ENCODE data around the gene IFIT3.

IFIT3 gene

DNA sequence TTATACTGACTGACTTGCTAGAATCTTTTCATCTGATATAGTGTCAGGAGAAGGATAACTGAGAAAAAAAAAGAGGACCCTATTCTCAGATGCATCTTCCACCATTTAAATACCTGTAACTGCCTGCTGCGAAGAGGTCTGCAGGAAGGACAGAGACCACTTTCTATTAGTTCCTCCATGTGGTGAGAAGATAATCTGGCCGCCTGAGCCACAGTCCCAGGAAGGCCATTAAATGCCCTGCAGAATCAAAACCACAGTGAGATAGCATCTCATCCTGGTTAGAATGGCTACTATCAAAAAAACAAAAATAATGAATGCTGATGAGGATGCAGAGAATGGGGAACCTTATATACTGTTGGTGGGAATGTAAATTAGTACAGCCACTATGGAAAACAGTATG, 30.2 kb downstream of the IFIT3 start:
- DNase-seq (ENCODE audit: low spot score): no peak

DNA sequence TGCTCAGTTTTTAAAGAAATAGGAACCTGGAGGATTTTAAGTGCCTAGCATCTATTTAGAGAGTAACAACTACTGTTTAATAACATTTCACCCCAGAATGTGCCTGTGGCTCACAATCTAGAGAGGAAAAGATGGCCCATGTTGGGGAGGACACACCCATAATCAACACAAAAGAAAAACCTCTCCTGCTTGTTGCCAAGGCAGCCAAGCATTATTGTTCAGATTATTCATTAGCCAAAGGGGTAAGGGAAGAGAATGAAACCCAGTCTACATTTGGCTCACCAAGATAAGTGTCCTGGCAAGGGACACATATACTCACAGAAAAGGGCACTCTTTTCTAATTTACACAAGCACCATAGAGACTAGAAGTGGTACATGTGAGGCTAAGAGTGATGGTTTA, 32.4 kb downstream of the IFIT3 start:
- DNase-seq (ENCODE audit: low spot score): no peak

DNA sequence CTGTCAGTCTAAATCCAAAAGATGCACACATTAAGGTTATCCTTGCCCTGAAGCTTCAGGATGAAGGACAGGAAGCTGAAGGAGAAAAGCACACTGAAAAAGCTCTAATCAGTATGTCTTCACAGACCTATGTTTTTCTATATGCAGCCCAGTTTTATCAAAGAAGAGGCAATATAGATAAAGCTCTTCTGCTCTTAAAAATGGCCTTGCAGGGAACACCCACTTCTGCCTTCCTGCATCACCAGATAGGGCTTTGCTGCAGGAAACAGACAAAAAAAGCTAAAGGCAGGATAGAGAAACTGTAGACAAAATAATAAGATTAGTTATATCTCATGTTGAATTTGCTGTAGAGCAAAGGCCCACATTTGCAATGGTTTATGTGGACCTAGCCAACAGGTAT, 35.1 kb downstream of the IFIT3 start:
- peak; percentile 36 for DNase-seq (ENCODE audit: low spot score)

DNA sequence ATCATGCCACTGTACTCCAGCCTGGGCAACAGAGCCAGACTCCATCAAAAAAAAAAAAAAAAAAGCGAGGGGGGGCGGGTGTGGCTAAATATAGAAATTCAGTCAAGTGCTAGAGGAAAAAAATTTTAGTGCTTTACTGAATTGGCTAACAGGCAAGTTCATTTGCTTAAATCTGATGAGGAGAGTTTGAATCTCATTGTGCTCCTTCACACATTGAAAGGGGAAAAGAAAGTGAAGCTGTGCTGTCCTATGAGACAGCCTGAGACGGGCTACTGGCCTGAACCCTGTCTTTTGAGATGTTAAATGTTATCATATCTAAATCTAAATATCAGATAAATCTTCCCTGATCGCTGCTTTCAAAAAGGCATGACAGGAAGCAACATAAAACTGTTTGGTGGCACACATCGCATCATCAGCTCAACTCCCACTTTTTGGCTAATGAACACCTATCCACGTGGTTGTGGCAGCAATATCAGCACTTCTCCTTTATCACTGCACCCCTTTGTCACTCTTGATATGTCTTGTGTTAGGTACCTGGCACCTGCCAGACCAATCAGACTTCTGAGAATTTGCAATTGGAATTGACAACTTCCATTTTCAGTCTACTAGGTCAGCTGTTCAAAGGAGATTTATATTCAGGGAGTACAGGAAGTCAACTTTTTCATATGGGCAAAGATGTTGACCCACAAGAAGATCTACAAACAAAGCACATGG, 36.1 kb downstream of the IFIT3 start:
- no peak for DNase-seq (ENCODE audit: low spot score)

DNA sequence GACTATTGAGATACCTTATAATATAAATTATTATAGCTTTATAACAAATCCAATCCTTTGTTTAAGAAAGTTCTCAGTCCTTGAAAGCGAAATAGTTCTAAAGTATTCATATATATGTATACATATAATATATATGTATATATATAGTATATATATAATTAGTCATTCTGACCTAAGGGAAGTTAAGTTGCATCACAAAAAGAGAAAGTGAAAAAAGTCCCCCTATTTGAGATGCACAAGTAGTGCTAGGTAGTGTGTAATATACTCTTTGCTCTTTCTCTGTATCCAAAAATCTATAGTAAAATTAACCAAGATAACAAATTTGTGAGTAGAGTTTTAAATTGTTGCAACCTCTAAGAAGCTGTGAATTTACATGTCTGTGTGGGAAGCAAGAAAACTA, 36.7 kb downstream of the IFIT3 start:
- DNase-seq (ENCODE audit: low spot score): no peak

DNA sequence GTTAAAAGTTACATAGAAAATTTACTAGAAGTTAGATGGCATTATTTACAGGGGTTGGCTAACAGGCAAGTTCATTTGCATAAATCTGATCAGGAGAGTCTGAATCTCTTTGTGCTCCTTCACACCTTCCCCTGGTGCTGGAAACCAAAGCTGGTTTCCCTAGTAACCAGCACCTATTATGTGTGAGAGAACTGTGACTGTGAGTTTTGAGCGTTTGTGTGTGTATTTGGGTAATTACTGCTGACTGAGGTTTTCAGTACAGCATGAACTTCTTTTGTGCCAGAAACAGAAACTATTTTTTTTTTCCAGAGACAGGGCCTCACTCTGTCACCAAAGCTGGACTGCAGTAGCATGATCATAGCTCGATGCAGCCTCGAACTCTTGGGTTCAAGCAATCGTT, 39.7 kb downstream of the IFIT3 start:
- no peak for DNase-seq (ENCODE audit: low spot score)

DNA sequence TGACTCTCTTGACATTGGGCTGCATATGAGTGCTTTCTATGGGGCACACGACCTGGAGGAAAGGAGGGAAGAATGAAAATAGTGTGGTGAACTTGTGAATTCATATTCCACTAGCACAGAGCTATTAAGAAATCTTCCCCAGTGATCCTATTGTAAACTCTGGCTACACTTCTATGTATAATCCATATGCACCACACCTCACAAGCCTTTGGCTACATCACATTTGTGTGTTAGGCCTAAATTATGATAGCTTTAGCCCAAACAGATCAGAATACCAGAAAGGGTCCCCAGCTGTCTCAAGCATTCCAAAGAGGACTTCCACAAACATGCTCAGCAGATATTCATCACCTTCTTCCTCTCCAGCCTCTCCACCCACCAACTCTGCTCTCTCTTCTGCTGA, 40.3 kb downstream of the IFIT3 start:
- DNase-seq (ENCODE audit: low spot score): no peak

DNA sequence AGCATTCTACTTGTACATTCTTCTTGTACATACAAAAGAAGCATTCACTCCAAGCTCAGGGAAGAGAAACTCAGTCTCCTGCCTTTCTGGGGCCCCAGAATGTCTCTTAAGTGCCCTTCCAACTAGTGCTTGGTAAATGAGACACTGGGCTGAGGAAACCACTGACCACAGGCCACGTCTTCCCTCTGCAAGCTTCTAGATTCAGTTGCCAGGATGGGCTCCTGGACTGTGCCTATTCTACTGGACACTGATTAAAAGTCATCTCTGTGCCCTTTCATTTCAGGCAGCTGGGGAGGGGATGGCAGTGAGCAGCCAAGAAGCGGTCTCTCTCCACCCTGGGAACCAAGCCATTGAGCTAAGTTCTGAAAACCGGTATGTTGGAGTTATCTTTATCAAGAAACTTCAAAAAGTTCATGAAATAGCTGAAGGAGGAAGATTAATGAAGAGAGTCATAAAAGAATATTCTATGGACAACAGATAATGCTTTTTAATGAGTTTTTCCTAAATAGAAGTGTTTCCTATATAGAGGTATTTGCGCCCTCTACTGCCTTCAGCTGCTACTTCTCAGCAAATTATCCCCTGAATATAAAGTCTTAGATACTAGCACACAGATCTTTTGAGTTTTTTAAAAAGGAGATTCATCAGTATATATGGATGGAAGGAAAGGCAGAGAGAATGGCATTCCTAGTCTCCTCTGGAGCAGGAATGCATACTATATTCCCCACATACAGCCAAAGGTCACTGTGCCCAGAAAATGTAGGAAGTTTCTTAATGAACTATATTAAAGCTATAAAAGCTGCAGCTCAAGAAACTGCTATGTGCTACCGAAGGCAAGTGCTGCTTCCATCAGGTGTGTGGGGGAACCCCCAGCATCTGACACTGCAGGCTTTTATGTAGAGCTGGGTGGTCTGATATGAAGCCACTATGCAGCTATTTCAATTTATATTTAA, 41.6 kb downstream of the IFIT3 start:
- peak; percentile 61 for DNase-seq (ENCODE audit: low spot score)

DNA sequence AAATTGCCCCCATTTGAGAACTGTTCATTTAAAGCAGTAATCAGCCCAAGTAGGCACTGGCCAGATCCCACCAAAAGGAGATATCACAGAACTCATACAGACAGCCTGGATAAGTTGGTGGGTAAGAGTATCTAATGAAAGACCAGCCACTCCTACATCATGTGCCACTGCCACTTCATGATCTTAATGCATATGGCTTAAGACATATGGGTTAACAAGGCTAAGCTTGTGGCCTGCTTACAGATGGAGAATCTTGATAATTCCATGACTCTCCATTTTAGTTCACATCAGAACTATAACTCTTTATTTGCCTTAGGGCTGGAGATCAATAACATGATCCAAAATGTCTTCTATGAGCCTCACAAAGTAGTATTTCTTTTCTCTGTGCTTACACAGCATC, 43.3 kb downstream of the IFIT3 start:
- peak; percentile 50 for DNase-seq (ENCODE audit: low spot score)

DNA sequence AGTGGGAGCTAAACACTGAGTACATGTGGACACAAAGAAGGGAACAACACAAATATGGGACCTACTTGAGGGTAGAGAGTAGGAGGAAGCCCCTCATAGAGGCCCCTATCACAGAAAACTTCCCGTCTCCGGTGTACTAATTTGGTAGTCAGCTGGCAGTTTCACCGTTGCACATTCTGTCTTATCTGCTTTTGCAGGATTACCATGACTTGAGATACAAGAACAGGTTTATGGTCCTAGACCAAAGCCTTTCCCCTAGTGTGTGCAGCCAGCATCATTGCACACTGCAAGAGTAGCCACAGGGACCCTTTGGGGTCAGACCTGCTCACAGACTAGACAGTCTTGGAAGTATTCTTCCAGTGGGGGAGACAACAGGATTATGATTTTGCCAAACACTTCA, 44.2 kb downstream of the IFIT3 start:
- peak; percentile 64 for DNase-seq (ENCODE audit: low spot score)

DNA sequence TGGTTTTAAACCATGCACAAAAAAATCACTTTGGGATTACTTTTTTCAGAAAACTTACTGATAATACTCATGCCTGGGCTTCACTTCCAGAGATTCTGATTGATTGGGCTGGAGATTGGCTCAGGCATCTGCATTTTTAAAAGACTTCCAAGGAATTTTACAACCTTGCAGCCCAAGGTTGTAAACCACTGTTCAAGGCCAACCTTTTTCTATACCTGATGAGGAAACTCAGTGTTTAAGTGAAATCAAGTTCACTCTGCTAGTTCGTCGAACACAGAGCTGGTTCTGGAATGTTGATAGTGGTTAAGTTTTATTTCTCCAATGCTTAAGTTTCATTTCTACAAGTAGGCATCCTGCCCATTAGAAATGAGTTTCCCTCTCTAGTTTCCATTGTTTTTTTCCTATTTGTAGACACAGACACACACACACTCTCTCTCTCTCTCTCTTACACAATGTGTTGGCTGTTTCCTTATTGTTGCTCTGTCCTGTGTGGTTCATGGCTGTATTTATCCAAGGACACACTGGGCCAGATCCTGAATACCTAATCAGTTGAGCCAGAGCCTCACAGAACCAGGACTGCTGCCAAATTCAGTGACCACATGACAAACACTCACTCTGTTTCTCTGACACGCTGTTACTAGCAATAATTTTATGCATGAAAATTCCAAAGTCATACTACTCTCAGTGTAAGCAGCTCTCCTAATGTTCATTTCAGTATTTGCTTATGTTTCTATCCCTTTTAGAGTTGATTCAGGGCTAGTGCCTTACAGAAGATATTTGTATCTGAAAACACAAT, 46.3 kb downstream of the IFIT3 start:
- peak; percentile 92 for DNase-seq (ENCODE audit: low spot score)

DNA sequence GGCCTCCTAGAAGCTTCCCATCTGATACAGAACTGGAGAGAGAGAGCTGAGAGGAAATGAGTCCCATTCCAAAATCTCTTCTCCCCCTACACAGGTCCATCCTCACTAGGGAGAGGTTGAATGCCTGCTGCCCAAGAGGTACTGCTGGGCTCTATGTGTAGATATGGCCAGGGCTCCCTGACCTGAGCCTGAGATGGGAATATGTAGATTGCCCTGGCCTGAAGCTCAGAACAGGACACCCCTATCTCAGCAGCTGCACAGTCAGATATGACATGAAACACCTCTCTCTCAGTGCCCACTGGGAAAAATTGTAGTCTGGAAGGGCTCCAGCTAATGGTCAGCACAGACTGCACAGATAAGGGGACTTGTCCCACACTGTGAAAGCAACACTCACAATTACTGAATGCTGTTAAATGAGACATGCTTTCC, 46.9 kb downstream of the IFIT3 start:
- peak; percentile 85 for DNase-seq (ENCODE audit: low spot score)

DNA sequence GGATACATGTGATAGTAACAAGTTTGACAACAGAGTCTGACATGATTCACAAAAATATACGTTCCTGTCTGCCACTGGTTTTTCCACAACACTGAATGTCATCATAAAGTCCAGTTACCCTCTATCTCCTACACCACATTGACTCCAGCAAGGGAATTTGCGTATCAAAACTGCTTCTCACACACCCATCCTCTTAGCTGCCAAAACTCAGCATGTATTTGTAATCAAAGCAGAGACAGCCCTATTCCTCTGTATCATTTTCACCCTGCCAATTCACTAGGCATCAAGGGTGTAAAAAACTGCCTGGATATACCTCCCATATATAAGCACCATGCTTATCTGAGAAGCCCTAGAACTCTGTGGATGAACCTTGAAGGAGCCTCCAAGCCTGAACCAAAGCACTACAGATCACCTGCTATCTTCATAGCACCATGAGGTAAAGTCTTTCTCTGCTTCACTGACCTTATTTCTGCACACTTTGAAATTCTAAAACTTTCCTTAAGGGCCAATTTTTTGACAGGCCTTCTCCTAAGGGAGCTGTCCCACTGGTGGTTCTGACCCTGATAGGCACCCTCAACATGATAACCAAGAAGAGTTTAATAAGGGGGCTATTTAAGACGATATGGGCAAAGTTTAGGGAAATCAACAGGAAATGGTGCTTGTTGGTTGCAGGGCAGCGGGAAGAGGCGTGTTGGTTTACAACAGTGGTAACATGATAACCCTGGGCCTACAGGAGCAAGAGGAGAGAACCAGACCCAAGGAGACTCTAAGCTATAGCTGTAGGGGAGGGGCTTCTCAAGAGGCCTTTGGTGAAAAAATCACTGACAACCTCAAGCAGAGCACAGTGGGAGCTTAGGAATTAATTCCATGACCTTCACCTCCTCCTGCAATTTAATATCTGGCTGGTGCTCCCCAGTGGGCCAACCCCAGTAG, 50.2 kb downstream of the IFIT3 start, which contains the start of gene IFIT1B:
IFIT1B (plus strand) TSS at position 352 of the 933 bp plus-strand sequence; CDS start at position 432, 80 bp downstream.
- DNase-seq (ENCODE audit: low spot score): peak; percentile 89

DNA sequence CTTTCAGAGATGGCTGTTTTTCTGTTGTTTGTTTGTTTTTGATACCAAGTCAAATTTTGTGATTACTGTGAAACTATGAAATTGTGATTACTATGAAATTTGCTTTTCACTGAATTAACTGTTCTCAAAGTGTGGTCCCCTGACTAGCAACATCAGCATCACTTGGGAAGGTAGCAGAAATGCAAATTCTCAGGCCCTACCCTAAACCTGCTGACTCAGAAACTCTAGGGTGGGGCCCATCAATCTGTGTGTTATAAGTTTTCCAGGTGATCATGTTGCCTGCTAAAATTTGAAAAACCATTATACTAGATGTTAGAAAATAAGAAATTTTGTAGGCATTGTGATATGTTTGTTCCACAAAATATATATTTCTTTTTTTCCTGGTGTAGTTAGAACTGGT, 51.3 kb downstream of the IFIT3 start:
- DNase-seq (ENCODE audit: low spot score): peak; percentile 59

DNA sequence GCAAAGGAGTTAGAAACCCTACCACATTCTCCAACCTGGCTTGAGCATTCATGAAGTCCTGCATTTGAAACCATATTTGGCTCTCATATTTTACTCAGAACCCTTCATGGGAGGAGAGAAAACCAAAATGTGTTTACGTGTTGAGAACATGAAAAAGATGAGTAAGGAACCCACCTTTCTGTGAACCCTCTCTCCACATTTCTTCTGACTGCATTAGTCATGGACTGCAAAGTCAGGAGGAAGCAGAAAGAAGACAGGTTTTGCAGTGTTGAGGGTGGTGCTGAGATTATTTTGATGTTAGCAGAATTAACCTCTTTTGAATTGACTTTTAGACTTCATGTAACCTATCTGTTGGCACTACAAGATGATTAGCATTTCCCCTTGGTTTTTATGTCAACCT, 55.0 kb downstream of the IFIT3 start:
- DNase-seq (ENCODE audit: low spot score): no peak

DNA sequence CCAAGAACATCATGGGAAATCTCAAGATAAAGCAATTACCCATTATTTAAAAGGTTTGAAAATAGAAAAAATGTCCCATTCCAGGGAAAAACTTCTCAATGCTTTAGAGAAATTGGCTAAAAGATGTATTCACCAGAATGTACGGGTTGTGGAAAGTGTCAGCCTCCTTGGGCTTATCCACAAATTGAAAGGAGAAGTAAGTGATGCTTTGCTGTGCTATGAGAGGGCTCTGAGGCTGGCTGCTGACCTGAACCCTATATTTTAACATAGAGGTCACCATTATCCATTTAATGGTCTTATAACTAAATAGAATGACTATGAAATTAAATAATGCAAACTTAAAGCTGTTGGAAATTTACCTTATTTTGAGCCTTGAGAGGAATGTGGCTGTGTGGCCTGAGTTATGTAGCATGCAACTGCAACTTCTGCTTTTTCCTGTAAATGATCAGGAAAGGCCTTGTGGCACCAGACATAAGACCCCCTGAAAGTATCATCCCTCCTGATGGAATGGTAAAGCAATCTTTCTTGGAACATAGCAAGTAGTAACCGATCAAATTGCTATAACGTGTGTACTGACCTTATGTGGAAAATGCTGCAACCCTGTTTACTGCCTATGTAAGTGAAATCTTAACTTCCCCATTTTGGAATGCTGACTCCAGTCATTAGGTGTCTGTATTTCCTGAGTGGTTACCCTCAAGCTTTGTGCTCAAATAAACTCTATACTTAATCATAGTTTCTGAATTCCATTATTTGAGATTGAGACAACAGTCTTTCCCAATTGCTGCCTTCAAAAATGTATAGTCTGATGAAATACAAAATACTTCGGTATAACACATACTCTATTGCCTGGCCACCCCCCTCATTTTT, 56.9 kb downstream of the IFIT3 start:
- no peak for DNase-seq (ENCODE audit: low spot score)

DNA sequence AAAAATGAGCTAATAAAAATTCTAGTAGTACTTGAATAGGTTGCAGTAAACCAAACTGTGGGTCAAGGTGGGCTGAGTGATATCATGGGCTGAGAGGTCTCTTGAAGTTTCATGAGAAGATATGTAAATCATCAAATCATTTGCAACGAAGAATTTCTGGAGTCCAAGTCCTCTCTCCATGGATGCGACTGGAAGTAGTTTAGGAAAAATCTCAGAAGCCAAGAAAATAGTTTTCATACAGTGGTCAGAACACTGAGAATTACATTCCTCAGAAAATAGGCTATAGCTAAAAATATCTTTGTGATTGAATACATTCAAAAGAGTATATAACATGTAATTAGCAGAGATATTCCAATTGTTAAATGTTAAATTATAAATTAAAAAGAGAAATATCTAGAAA, 61.0 kb downstream of the IFIT3 start:
- no peak for DNase-seq (ENCODE audit: low spot score)

DNA sequence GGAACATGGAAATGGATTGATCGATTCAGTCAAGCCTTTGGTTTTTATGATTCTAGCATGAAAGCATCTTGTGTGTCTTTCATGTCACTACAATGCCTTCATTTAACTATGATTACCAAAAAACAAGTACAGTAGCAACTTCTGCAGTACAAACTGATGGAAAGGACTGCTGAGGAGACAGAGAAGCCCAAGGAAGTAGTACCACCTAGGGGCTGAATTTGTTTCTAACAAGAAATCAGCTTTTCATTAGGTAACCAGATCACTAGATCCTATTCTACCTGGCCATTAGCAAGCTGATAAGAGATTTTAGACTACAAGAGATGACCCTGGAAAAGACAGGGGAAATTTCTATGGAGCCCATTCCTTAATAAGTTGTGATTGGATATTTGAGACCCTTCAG, 61.5 kb downstream of the IFIT3 start:
- peak; percentile 63 for DNase-seq (ENCODE audit: low spot score)

All from hematopoietic multipotent progenitor cell treated with erythropoietin and hydrocortisone succinate and interleukin-3 and kit ligand, for 17 days (in vitro differentiated cells).